ENCODE results near the gene CADPS2.

CADPS2 gene

GRCh38 chr7:122517576-122517975 is 368.7 kb downstream of the CADPS2 start:
- DNase-seq (ENCODE audit: low spot score) = no peak
- TF ChIP-seq, protein P1, sequence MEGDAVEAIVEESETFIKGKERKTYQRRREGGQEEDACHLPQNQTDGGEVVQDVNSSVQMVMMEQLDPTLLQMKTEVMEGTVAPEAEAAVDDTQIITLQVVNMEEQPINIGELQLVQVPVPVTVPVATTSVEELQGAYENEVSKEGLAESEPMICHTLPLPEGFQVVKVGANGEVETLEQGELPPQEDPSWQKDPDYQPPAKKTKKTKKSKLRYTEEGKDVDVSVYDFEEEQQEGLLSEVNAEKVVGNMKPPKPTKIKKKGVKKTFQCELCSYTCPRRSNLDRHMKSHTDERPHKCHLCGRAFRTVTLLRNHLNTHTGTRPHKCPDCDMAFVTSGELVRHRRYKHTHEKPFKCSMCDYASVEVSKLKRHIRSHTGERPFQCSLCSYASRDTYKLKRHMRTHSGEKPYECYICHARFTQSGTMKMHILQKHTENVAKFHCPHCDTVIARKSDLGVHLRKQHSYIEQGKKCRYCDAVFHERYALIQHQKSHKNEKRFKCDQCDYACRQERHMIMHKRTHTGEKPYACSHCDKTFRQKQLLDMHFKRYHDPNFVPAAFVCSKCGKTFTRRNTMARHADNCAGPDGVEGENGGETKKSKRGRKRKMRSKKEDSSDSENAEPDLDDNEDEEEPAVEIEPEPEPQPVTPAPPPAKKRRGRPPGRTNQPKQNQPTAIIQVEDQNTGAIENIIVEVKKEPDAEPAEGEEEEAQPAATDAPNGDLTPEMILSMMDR (IDR thresholded peaks at IDR 0.05; ENCODE audit: borderline replicate concordance, control extremely low read depth, extremely low read depth, insufficient read depth, missing control alignments) = no peak
- in situ Hi-C loops (cut with MboI; ENCODE audit: low sequenced_read_pairs, unreplicated experiment) = loop anchor here (25.0 kb wide), 1 partner anchor 95 kb away; no protein-coding TSS in a partner anchor

- TF ChIP-seq, protein P1 (IDR thresholded peaks at IDR 0.05; ENCODE audit: borderline replicate concordance, control extremely low read depth, extremely low read depth, insufficient read depth, missing control alignments) = no peak
- DNase-seq (ENCODE audit: low spot score) = no peak
- in situ Hi-C loops (cut with MboI; ENCODE audit: low sequenced_read_pairs, unreplicated experiment) = loop anchor here (25.0 kb wide), 1 partner anchor 97 kb away; no protein-coding TSS in a partner anchor
These were observed 370.9 kb downstream of the CADPS2 start for GRCh38 chr7:122515404-122515803.

DNA sequence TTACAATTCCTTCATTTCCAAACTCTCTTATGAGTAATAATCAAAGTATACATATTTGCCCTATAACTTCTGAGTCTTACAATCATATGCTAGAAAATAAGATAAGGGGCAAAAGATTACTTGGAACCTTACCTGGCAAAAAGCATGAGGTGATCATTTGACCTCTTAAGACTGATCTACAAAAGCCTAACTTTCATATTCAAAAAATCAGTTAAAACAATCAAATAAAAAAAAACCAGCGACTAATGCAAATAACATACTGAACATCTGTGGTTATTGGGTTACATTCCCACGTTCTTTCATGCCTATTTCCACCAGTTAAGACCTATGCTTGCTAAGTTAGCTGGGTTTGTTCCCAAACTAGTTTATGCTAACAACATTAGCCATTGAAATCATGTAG is 375.0 kb downstream of the CADPS2 start:
- in situ Hi-C loops (cut with MboI; ENCODE audit: low sequenced_read_pairs, unreplicated experiment) = loop anchor here (25.0 kb wide), 1 partner anchor 101 kb away; no protein-coding TSS in a partner anchor
- TF ChIP-seq, protein P1 (IDR thresholded peaks at IDR 0.05; ENCODE audit: borderline replicate concordance, control extremely low read depth, extremely low read depth, insufficient read depth, missing control alignments) = no peak
- no peak for DNase-seq (ENCODE audit: low spot score)

- TF ChIP-seq, protein P1 (IDR thresholded peaks at IDR 0.05; ENCODE audit: borderline replicate concordance, control extremely low read depth, extremely low read depth, insufficient read depth, missing control alignments) = no peak
- in situ Hi-C loops (cut with MboI; ENCODE audit: low sequenced_read_pairs, unreplicated experiment) = loop anchor here (25.0 kb wide), 1 partner anchor 105 kb away; no protein-coding TSS in a partner anchor
- DNase-seq (ENCODE audit: low spot score) = no peak
These were observed 378.7 kb downstream of the CADPS2 start for GRCh38 chr7:122507591-122507990.

DNA sequence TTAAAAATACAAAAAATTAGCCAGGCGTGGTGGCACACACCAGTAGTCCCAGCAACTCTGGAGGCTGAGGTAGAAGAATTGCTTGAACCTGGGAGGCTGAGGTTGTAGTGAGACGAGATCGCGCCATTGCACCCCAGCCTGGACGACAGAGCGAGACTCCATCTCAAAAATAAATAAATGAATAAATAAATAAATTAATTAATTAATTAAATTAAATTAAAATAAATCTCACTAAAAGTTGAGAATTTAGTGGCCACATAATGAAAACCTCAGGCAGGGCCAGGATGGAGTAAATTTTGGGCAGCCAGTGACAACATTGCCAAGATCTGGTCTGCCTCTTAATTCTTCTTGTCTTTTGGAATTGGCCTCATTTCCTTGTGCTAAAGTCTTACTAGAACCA is 394.3 kb downstream of the CADPS2 start:
- TF ChIP-seq, protein P1 (IDR thresholded peaks at IDR 0.05; ENCODE audit: borderline replicate concordance, control extremely low read depth, extremely low read depth, insufficient read depth, missing control alignments) = no peak
- DNase-seq (ENCODE audit: low spot score) = no peak
- in situ Hi-C loops (cut with MboI; ENCODE audit: low sequenced_read_pairs, unreplicated experiment) = no loop called here

DNA sequence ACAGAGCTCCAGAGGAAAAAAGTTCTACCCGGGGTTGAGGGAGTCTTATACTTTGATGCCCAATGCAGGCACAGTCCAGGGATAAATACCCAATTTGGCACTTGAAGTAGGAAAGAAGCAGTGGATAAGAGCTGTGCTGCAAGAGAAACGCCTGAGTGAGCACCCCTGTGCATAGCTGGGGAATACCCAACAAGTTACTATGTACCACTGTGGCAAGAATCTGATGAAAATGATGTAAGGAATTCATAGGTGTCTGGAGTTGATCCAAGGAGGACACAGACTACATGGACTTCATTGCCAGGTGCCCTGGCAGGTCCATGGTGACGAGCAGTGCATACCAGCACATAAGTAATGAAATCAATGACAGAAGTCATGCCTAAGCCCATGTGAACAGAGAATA is 398.0 kb downstream of the CADPS2 start:
- TF ChIP-seq, protein P1 (IDR thresholded peaks at IDR 0.05; ENCODE audit: borderline replicate concordance, control extremely low read depth, extremely low read depth, insufficient read depth, missing control alignments) = no peak
- in situ Hi-C loops (cut with MboI; ENCODE audit: low sequenced_read_pairs, unreplicated experiment) = no loop called here
- DNase-seq (ENCODE audit: low spot score) = no peak
